ENCODE data around the gene GRK4. TPM values are rescaled to one million over a fixed set of nuclear protein-coding genes. Genes with fewer than 3 reads are reported as not detected.

GRK4 gene
- polyA plus RNA-seq, 3 donors from 2014 or later = 2.7 to 4.4 (median 4.0) TPM

DNA sequence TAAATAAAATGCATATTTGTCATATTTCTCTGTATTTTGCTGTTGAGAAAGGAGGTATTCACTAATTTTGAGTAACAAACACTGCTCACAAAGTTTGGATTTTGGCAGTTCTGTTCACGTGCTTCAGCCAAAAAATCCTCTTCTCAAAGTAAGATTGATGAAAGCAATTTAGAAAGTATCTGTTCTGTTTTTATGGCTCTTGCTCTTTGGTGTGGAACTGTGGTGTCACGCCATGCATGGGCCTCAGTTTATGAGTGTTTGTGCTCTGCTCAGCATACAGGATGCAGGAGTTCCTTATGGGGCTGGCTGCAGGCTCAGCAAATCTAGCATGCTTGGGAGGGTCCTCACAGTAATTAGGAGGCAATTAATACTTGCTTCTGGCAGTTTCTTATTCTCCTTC, 114.4 kb downstream of the GRK4 start:
- no peak for DNase-seq
- Mint-ChIP-seq H3K27ac (peak overlapping the region in 1 of 6 donors; percentile 38), H3K27me3 (ENCODE audit: low read depth in 3 of 3) (peaks cover 0 to 3% (median 0%) of the 10 kb centered on the region in 3 donors), H3K9me3 (no peaks in the 10 kb centered on the region), H3K4me3 (peak overlapping the region in 1 of 5 donors; percentile 14), H3K36me3 (peaks cover 0 to 4% (median 0%) of the 10 kb centered on the region in 3 donors), H3K4me1 (peaks cover 38 to 67% of the 10 kb centered on the region in 2 donors)

GRCh38 chr4:3079694-3080123, 116.3 kb downstream of the GRK4 start:
- Mint-ChIP-seq H3K9me3 (no peaks in the 10 kb centered on the region), H3K4me1 (peaks cover 40 to 78% of the 10 kb centered on the region in 2 donors), H3K27ac (peak overlapping the region in 1 of 6 donors; percentile 4), H3K4me3 (no peak overlapping the region), H3K36me3 (peaks cover 0 to 4% (median 3%) of the 10 kb centered on the region in 3 donors), H3K27me3 (ENCODE audit: low read depth in 3 of 3) (no peaks in the 10 kb centered on the region)
- no peak for DNase-seq

GRCh38 chr4:3082925-3083515, 119.6 kb downstream of the GRK4 start:
- Mint-ChIP-seq H3K27ac (peak overlapping the region in 2 of 6 donors; percentile 19 to 74), H3K36me3 (peaks cover 0 to 7% (median 3%) of the 10 kb centered on the region in 3 donors), H3K4me3 (peak overlapping the region in 1 of 5 donors; percentile 14), H3K9me3 (no peaks in the 10 kb centered on the region), H3K4me1 (peaks cover 22 to 67% of the 10 kb centered on the region in 2 donors), H3K27me3 (ENCODE audit: low read depth in 3 of 3) (no peaks in the 10 kb centered on the region)
- no peak for DNase-seq

GRCh38 chr4:3083732-3084131, 120.4 kb downstream of the GRK4 start:
- Mint-ChIP-seq H3K36me3 (peaks cover 3 to 5% (median 4%) of the 10 kb centered on the region in 3 donors), H3K4me1 (peaks cover 20 to 64% of the 10 kb centered on the region in 2 donors), H3K27me3 (ENCODE audit: low read depth in 3 of 3) (no peaks in the 10 kb centered on the region), H3K27ac (no peak overlapping the region), H3K9me3 (no peaks in the 10 kb centered on the region), H3K4me3 (no peak overlapping the region)
- no peak for DNase-seq

DNA sequence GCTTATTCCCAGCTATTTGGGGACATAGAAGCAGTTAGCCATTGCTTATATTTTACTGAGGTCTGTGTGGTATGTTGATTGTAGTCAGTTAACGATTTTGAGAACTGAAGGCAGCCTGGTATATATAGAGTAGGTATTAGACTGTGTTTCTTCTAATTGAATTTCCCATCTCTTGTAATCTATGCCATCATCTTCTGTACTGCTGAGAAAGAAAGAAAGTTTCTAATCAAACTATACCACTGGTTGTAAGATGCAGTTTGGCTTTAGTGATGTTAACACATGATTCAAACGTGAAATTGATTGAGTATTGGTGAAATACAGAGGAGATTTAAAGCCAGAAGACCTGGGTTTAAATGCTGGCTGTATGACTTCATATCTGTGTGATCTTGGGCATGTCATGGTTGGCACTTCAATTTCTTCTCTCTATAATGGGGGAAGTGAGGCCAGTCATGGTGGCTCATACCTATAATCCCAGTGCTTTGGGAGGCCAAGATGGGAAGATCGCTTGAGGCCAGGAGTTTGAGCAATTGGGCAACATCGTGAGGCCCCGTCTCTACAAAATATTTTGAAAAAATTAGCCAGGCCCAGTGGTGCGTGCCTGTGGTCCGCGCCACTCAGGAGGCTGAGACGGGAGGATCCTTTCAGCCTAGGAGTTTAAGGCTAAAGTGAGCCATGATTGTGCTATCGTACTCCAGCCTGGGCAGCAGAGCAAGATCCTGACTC, 122.7 kb downstream of the GRK4 start:
- no peak for DNase-seq
- Mint-ChIP-seq H3K27ac (peak overlapping the region in 1 of 6 donors; percentile 2), H3K9me3 (no peaks in the 10 kb centered on the region), H3K4me3 (no peak overlapping the region), H3K27me3 (ENCODE audit: low read depth in 3 of 3) (no peaks in the 10 kb centered on the region), H3K4me1 (peaks cover 12 to 43% of the 10 kb centered on the region in 2 donors), H3K36me3 (peaks cover 3 to 11% (median 8%) of the 10 kb centered on the region in 3 donors)

GRCh38 chr4:3087115-3087797, 123.9 kb downstream of the GRK4 start:
- Mint-ChIP-seq H3K27ac (no peak overlapping the region), H3K4me3 (no peak overlapping the region), H3K27me3 (ENCODE audit: low read depth in 3 of 3) (no peaks in the 10 kb centered on the region), H3K36me3 (peaks cover 3 to 11% (median 8%) of the 10 kb centered on the region in 3 donors), H3K9me3 (no peaks in the 10 kb centered on the region), H3K4me1 (peaks cover 7 to 40% of the 10 kb centered on the region in 2 donors)
- DNase-seq = no peak

Other genes starting within 250 kb of the GRK4 start
- 10 to 100 TPM; 35.1 to 43.7 (median 40.2) TPM for gene TNIP2, start 207.2 kb upstream of the GRK4 start, polyA plus RNA-seq
- gene SH3BP2, start 170.5 kb upstream of the GRK4 start, polyA plus RNA-seq = 10 to 100 TPM; 12.6 to 71.0 (median 22.7) TPM
- gene ADD1, start 119.7 kb upstream of the GRK4 start, polyA plus RNA-seq = 100 to 1,000 TPM; 207 to 318 (median 314) TPM
- gene NOP14, start 165 bp upstream of the GRK4 start, polyA plus RNA-seq = 10 to 100 TPM in 1 of 3 donors, 1 to 10 TPM in 2; 1.3 to 19.2 (median 5.0) TPM
- gene HTT-AS, start 111.0 kb downstream of the GRK4 start, polyA plus RNA-seq = not detected
- 10 to 100 TPM in 1 of 3 donors, 1 to 10 TPM in 2; 5.3 to 16.9 (median 6.2) TPM for gene HTT, start 111.1 kb downstream of the GRK4 start, polyA plus RNA-seq

Measured in immature natural killer cell (primary cell).